Neural cell (in vitro differentiated cells): ENCODE measurements around the gene GNB1.

ENCODE experiments used
- SMC3 ChIP-seq: fragments of 450-650 bp; conservative IDR thresholded peaks from 2 replicates; pipeline ENCODE4 v1.6.1; 2014; ENCODE audit warnings: antibody characterized with exemption, mild to moderate bottlenecking, moderate library complexity; ENCODE audit not compliant: poor library complexity
- TF ChIP-seq, protein P1 (sequence below): IDR thresholded peaks from 2 replicates; pipeline ENCODE4 v1.6.1; 2012; ENCODE audit warnings: borderline replicate concordance
- TF ChIP-seq, protein P2 (sequence below): fragments of 450-650 bp; IDR thresholded peaks from 2 replicates; pipeline ENCODE4 v1.5.1; 2014; ENCODE audit warnings: antibody characterized with exemption, mild to moderate bottlenecking, moderate library complexity; ENCODE audit not compliant: poor library complexity, severe bottlenecking

DNA sequence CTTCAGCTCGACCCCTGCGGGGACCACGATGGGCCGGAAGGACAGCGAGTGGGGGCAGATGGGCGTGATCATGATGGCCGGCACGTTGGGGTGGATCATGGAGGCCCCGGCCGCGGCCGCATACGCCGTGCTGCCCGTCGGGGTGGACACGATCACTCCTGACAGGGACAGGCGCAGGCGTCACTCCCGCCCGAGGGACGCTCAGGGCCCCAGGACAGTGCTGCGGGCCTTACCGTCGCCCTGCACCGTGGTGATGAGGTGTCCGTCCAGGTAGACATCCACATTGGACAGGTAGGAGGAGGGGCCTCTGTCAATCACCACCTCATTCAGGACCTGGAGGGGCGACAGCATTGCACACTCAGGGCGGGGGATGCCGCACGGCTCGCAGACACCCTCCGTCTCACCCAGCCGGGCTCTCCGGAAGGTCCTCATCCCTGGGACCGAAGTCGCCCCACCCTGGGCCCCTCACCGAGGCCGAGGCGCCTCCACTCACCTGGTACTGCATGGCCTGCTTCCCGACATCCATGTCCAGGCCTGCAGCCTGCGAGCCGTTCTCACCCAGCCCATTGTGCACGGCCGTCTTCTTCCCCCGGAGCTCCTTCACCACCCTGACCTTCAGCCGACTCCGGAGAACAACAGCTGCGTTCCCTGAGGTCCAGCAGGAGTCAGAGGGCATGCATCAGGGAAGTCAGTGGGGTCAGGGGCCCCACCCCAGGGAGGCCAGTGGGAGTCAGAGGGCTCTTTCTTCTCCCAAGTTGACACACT, 136.7 kb downstream of the GNB1 start:
- TF ChIP-seq, protein P1, sequence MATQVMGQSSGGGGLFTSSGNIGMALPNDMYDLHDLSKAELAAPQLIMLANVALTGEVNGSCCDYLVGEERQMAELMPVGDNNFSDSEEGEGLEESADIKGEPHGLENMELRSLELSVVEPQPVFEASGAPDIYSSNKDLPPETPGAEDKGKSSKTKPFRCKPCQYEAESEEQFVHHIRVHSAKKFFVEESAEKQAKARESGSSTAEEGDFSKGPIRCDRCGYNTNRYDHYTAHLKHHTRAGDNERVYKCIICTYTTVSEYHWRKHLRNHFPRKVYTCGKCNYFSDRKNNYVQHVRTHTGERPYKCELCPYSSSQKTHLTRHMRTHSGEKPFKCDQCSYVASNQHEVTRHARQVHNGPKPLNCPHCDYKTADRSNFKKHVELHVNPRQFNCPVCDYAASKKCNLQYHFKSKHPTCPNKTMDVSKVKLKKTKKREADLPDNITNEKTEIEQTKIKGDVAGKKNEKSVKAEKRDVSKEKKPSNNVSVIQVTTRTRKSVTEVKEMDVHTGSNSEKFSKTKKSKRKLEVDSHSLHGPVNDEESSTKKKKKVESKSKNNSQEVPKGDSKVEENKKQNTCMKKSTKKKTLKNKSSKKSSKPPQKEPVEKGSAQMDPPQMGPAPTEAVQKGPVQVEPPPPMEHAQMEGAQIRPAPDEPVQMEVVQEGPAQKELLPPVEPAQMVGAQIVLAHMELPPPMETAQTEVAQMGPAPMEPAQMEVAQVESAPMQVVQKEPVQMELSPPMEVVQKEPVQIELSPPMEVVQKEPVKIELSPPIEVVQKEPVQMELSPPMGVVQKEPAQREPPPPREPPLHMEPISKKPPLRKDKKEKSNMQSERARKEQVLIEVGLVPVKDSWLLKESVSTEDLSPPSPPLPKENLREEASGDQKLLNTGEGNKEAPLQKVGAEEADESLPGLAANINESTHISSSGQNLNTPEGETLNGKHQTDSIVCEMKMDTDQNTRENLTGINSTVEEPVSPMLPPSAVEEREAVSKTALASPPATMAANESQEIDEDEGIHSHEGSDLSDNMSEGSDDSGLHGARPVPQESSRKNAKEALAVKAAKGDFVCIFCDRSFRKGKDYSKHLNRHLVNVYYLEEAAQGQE, result no peak
- TF ChIP-seq SMC3, result no peak
- TF ChIP-seq, protein P2, sequence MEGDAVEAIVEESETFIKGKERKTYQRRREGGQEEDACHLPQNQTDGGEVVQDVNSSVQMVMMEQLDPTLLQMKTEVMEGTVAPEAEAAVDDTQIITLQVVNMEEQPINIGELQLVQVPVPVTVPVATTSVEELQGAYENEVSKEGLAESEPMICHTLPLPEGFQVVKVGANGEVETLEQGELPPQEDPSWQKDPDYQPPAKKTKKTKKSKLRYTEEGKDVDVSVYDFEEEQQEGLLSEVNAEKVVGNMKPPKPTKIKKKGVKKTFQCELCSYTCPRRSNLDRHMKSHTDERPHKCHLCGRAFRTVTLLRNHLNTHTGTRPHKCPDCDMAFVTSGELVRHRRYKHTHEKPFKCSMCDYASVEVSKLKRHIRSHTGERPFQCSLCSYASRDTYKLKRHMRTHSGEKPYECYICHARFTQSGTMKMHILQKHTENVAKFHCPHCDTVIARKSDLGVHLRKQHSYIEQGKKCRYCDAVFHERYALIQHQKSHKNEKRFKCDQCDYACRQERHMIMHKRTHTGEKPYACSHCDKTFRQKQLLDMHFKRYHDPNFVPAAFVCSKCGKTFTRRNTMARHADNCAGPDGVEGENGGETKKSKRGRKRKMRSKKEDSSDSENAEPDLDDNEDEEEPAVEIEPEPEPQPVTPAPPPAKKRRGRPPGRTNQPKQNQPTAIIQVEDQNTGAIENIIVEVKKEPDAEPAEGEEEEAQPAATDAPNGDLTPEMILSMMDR, result no peak
